Astrocyte (in vitro differentiated cells and primary cell): ENCODE results near the gene CLCN6.

Experiments
- EZH2 ChIP-seq: IDR thresholded peaks from 2 replicates; pipeline ENCODE4 v1.6.1; 2012; ENCODE audit warnings: mild to moderate bottlenecking, low read length, inconsistent platforms; ENCODE audit not compliant: insufficient read depth
- TF ChIP-seq, protein P1 (sequence below): IDR thresholded peaks from 2 replicates; pipeline ENCODE4 v1.5.1; 2011; ENCODE audit warnings: low read depth, mild to moderate bottlenecking, inconsistent platforms, low read length, moderate library complexity; ENCODE audit not compliant: insufficient read depth

DNA sequence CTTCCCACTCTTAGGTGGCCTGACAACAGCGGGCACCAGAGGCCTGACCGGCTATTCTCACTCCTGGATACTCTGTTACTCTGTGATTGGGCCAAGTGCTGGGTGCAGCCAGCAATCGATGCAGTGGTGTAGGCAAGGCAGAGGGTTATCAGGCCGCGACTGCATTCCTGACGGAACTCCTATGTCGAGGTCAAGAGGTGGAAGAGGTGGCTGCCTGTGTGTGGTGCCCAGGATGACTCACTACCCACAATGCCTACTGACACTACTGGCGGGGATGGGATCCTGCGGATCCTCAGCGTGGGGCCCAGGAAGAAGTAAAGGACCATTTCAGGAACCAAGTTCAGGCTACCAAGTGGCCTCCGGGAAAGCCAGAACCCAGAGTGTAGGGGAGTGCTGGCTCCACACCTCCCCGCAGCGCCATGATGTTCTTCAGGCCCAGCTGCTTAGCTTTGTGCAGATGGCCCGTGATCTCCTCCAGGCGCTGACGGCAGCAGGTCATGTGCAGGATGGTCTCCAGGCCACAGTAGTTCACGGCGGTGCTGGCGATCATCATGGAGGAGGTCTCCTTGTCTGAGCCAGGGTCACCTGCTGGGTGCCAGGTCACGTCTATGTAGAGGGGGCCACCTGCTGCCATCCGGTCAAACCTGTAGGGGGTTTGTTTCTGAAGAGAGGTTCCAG is 5.1 kb upstream of the CLCN6 start:
- TF ChIP-seq, protein P1, sequence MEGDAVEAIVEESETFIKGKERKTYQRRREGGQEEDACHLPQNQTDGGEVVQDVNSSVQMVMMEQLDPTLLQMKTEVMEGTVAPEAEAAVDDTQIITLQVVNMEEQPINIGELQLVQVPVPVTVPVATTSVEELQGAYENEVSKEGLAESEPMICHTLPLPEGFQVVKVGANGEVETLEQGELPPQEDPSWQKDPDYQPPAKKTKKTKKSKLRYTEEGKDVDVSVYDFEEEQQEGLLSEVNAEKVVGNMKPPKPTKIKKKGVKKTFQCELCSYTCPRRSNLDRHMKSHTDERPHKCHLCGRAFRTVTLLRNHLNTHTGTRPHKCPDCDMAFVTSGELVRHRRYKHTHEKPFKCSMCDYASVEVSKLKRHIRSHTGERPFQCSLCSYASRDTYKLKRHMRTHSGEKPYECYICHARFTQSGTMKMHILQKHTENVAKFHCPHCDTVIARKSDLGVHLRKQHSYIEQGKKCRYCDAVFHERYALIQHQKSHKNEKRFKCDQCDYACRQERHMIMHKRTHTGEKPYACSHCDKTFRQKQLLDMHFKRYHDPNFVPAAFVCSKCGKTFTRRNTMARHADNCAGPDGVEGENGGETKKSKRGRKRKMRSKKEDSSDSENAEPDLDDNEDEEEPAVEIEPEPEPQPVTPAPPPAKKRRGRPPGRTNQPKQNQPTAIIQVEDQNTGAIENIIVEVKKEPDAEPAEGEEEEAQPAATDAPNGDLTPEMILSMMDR = no peak
- no peak for TF ChIP-seq EZH2
